Spleen (tissue), 7 donors: ENCODE results near the gene DSE.

Experiments
- CTCF ChIP-seq, 11 experiments: fragments of 200-600 bp in 7 of 11; fragments of 450-650 bp in 4 of 11; sonication (generic) in 4 of 11; IDR thresholded peaks in 8 of 11; conservative IDR thresholded peaks in 3 of 11; 1 replicate in 7 of 11; 2 replicates in 4 of 11; pipeline versions ENCODE4 v1.4.0 to v1.8.0; 2016 to 2021; ENCODE audit warnings: antibody characterized with exemption in 11 of 11, inconsistent platforms in 4 of 11, mild to moderate bottlenecking in 1 of 11
- POLR2A ChIP-seq, 3 donors: fragments of 450-650 bp; IDR thresholded peaks; one replicate each; pipeline ENCODE4 v1.5.1; 2017; ENCODE audit warnings: antibody characterized with exemption in 3 of 3, mild to moderate bottlenecking in 1 of 3
- POLR2AphosphoS5 ChIP-seq, 3 donors: sonication (generic); formaldehyde crosslinking; IDR thresholded peaks; one replicate each; pipeline ENCODE4 v1.5.1; 2017; ENCODE audit warnings: antibody characterized with exemption in 3 of 3
- donor health status: DM: no; HTN: no; CAD: no; lungs with moderate emphysema.
- donor health status: DM: no; HTN: no; CAD: no.
- donor health status: DM: no; HTN: no; CAD: no.

GRCh38 chr6:116402108-116402937 is 31.6 kb downstream of the DSE start:
- TF ChIP-seq POLR2AphosphoS5 (IDR thresholded peaks at IDR 0.05) (no peak), POLR2A (IDR thresholded peaks at IDR 0.05) (no peak), CTCF (IDR thresholded peaks at IDR 0.05 in 8 of 11, conservative IDR thresholded peaks at IDR 0.05 in 3 of 11) (no peak)
